ENCODE results near the gene BORCS6.

- TF ChIP-seq CTCF (IDR thresholded peaks at IDR 0.05), result no peak
- TF ChIP-seq EZH2 (IDR thresholded peaks at IDR 0.05), result no peak
Observed at GRCh38 chr17:8162997-8163977, 26.7 kb downstream of the BORCS6 start.

Measured in neural progenitor cell (in vitro differentiated cells).